ENCODE data around the gene LDLRAD4.

Gene LDLRAD4

DNA sequence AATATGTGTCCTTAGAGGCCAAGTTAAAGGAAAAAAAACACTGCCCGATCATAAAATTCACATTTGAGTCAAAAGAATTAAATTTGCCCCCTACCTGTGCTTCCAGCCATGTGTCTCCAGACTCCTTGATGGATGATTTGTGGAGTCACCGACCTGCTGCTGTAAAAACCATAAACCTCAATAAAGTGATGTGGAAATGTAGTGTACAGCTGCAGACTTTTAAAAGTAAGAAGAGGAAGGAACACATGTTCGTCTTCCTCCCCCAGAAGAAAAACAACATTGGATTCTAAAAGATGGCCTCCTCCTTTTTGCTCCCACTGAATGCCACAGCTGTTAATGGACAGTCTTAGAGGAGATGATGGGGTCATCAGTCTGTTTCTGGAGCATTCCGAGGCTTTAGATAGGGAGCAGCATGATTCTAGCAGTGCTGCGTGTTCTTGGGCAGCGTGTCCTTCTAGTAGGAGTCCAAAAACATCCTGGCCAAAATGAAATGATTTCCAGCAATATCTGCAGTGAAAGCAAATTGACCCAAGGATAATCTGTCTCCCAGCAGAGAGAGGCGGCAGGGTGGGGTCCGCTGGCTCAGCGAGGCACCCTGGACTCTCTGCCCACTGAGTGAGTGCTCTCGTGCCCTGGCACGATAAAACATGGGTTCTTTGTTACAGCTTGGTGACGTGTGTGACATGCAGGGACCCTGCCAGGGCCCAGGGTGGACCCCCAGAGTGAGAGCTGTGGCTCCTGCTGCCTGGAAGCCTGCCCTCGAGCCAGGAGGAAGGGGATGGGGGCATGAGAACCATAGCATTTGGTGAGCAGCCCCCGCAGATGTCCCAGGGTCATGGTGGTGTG is 311.7 kb downstream of the LDLRAD4 start:
- DNase-seq (ENCODE audit: low read depth in 2 of 2): no peak

- DNase-seq (ENCODE audit: low read depth in 2 of 2): no peak
Measured at GRCh38 chr18:13530879-13531387, 312.4 kb downstream of the LDLRAD4 start.

- no peak for DNase-seq (ENCODE audit: low read depth in 2 of 2)
Measured at GRCh38 chr18:13531681-13532325, 313.2 kb downstream of the LDLRAD4 start.

DNA sequence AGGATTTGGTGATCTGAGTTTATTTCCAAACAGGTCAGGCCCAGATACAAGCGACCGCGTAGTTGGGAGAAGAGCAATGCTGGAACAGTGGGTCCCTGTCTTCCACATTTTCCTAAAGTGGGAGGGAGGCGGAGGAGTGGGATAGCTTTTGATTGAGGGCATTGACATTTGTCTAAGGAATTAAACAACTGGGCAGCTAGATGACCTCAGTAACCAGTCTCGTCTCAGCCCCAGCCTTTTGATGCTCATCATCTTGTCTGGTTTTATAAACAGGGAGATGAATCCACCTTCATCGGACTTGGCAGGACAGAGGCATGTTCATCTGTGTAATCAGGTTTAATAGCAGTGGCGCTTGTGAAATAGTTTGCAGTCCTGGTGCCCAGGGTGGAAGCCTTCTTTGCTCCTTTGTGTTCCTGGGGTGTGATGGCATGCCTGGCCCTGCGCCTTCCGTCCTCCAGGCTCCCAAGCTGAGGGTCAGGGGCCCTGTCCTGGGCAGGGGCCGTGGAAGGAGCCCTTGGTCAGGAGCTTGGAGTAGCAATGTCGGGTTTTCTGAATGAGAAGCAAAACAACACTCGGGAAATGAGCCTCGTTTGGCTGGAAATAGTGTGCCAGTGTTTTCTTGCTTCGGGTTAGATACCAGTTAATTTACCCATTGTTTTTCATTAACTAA is 314.0 kb downstream of the LDLRAD4 start:
- no peak for DNase-seq (ENCODE audit: low read depth in 2 of 2)

- DNase-seq (ENCODE audit: low read depth in 2 of 2): no peak
Measured at GRCh38 chr18:13534631-13535030, 316.1 kb downstream of the LDLRAD4 start.

GRCh38 chr18:13536578-13536977 is 318.0 kb downstream of the LDLRAD4 start:
- DNase-seq (ENCODE audit: low read depth in 2 of 2): no peak

DNA sequence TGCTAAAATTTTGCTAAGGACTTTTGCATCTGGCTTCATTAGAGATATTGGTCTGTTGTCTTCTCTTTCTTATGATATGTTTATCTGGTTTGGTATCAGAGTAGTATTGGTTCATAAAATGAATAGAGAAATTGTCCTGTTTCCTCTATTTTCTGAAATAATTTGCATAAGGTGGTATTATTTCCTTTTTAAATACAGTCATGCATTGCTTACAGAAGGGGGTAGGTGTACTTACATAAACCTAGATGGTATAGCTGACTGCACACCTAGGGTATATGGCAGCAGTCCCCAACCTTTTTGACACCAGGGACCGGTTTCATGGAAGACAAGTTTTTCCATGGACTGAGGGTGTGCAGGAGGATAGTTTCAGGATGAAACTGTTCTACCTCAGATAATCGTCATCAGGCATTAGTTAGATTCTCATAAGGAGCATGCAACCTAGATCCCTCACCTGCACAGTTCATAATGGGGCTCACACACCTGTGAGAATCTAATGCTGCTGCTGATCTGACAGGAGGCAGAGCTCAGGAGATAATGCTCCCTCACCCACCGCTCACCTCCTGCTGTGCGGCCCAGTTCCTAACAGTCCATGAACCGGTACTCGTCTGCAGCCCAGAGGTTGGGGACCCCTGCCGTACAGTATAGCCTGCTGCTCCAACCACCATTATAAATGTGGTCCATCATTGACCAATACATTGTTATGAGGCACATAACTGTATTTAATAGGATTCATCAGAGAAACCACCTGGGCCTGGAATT is 318.6 kb downstream of the LDLRAD4 start:
- DNase-seq (ENCODE audit: low read depth in 2 of 2): no peak

- no peak for DNase-seq (ENCODE audit: low read depth in 2 of 2)
Measured at GRCh38 chr18:13538630-13539029, 320.1 kb downstream of the LDLRAD4 start.

DNA sequence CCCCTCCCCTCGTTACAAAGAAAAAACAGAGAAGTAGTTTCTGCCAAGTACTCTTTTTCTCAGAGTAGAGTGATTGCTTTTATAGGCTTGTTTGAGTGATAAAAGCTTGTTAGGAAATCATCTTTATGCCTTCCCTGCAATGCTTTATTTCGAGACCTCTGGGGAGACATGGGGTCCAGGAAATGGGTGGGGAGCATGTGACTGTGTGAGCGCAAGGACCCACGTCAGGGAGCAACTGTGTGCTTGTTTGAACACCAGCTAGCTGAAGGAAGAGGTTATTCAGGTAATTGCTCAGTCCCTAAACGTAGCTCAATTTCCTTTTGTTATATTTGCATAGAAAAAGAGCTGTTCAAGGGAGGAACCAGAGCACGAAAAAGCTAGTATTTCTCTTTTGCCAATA is 320.5 kb downstream of the LDLRAD4 start:
- DNase-seq (ENCODE audit: low read depth in 2 of 2): no peak

GRCh38 chr18:13539843-13540476 is 321.4 kb downstream of the LDLRAD4 start:
- DNase-seq (ENCODE audit: low read depth in 2 of 2): no peak

DNA sequence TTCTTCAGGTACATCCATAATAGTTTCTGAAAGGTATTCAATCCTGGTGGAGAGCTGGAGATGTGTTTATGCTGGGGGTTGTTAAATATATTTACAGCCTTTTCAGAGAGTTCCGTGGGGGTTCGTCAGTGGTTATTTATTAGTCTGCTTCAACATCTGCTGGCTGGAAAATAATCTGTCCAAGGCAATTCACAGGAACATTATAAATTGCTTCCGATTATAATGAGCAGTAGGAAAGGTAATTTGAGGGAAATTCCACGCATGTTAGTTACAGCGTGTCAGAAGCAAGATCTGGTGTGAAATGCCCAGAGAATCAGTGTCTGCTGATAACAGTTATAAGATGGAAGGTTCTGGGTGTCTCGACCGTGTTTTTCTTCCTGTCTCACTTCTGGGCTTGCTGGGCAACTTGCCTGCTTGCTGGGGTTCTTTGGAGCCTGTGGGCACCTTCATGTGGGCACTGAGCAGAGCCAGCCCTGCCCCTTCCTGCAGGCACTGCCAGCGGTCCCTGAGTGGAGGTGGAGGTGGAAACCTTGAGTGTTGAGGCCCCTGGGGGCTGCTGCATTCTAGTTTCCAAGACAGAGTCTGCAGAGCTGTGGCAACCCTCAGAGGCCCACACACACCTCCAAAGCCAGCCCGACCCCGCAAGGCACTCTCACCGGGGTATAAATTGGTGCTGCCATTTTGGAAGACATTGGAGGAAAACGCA is 322.1 kb downstream of the LDLRAD4 start:
- DNase-seq (ENCODE audit: low read depth in 2 of 2): no peak

- DNase-seq (ENCODE audit: low read depth in 2 of 2): no peak
Measured at GRCh38 chr18:13541621-13542519, 323.3 kb downstream of the LDLRAD4 start.

DNA sequence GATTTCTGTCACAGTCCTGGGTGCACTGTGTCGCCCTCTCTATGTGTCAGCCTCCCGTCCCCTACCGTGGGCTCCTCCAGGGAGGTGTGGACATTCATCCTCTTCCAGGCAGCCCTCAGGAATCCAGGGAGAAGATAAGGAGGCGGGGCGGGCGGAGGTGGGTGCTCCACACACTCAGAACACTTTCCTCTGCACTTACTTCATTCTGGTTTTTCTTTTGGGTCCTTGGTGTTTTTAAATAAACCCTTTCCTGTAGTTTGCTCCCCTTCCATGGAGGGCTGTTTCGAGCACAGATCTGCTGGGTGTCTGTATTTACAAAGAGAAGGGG is 323.9 kb downstream of the LDLRAD4 start:
- DNase-seq (ENCODE audit: low read depth in 2 of 2): no peak

DNA sequence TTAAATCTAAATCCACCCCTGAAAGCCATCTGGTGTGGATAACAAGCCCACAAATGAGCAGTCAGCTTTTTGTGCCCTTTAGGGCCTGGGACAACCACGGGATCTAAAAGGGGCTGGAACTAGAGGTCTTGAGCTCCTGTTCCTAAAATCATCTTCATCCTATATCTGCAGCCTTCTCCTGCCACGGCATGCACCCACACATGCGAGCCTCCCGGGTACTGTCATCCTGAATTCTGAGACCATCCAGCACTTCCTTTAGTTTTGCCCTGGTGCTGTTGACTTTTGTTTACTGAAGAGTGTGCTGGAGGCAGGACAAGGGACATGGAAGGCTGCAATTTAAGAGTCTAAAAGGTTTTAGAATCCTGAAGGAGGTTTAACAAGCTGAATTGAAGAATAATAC is 324.6 kb downstream of the LDLRAD4 start:
- DNase-seq (ENCODE audit: low read depth in 2 of 2): no peak

- no peak for DNase-seq (ENCODE audit: low read depth in 2 of 2)
Measured at GRCh38 chr18:13543811-13544732, 325.5 kb downstream of the LDLRAD4 start.

DNA sequence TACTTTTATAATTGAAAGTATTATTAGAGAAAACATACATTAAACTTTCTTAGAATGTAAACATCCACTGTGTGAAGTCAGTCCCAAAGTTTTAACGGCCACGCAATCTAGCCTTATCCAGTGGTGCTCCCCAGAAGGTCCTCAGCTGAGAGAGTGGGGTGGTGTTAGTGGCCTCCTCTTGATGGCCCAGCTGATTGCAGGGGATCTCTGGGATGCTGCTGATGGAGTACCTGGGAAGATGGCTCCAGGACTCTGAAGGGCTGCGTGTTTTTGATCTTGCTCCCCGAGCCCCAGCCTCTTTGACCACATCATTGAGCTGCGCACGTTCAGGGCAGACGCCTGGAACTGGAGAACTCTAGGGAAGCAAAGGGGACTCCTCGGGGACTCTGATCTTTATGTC is 326.4 kb downstream of the LDLRAD4 start:
- DNase-seq (ENCODE audit: low read depth in 2 of 2): no peak

- DNase-seq (ENCODE audit: low read depth in 2 of 2): no peak
Measured at GRCh38 chr18:13545514-13545913, 327.0 kb downstream of the LDLRAD4 start.

- DNase-seq (ENCODE audit: low read depth in 2 of 2): no peak
Measured at GRCh38 chr18:13545955-13546354, 327.4 kb downstream of the LDLRAD4 start.

GRCh38 chr18:13546638-13547037 is 328.1 kb downstream of the LDLRAD4 start:
- DNase-seq (ENCODE audit: low read depth in 2 of 2): no peak
